ENCODE data around the gene CXXC5. TPM values are rescaled to one million over a fixed set of nuclear protein-coding genes. Genes with fewer than 3 reads are reported as not detected.
A peak's percentile ranks its signal among the peaks of the same experiment; 100 is the strongest.
"Not testable (repeated sequence)": the region's sequence is repeated elsewhere in the genome, so short reads cannot be mapped to it uniquely, and the experiment has no call there.

The CXXC5 gene
- total RNA-seq, 1 experiment from 2014 or later: 46.9 TPM

- peak; percentile 40 for DNase-seq (ENCODE audit: low spot score)
Observed at GRCh38 chr5:139710319-139711066, 62.3 kb downstream of the CXXC5 start.

GRCh38 chr5:139711067-139711905, 63.1 kb downstream of the CXXC5 start:
- peak; percentile 36 for DNase-seq (ENCODE audit: low spot score)

GRCh38 chr5:139711906-139712224, 63.7 kb downstream of the CXXC5 start:
- DNase-seq (ENCODE audit: low spot score): no peak

- DNase-seq (ENCODE audit: low spot score): no peak
Observed at GRCh38 chr5:139712412-139712811, 64.3 kb downstream of the CXXC5 start.

GRCh38 chr5:139713898-139714297, 65.7 kb downstream of the CXXC5 start:
- not testable (repeated sequence) for DNase-seq (ENCODE audit: low spot score)

GRCh38 chr5:139717221-139717620, 69.1 kb downstream of the CXXC5 start:
- DNase-seq (ENCODE audit: low spot score): no peak

- not testable (repeated sequence) for DNase-seq (ENCODE audit: low spot score)
Observed at GRCh38 chr5:139718403-139718802, 70.3 kb downstream of the CXXC5 start.

GRCh38 chr5:139719970-139720369, 71.8 kb downstream of the CXXC5 start:
- DNase-seq (ENCODE audit: low spot score): not testable (repeated sequence)

- no peak for DNase-seq (ENCODE audit: low spot score)
Observed at GRCh38 chr5:139723986-139724587, 75.9 kb downstream of the CXXC5 start.

GRCh38 chr5:139725073-139725830, 77.1 kb downstream of the CXXC5 start:
- peak; percentile 57 for DNase-seq (ENCODE audit: low spot score)

- no peak for DNase-seq (ENCODE audit: low spot score)
Observed at GRCh38 chr5:139726248-139726647, 78.1 kb downstream of the CXXC5 start.

GRCh38 chr5:139727615-139728014, 79.5 kb downstream of the CXXC5 start:
- not testable (repeated sequence) for DNase-seq (ENCODE audit: low spot score)

- DNase-seq (ENCODE audit: low spot score): no peak
Observed at GRCh38 chr5:139731281-139731680, 83.1 kb downstream of the CXXC5 start.

- DNase-seq (ENCODE audit: low spot score): no peak
Observed at GRCh38 chr5:139732019-139732418, 83.9 kb downstream of the CXXC5 start.

GRCh38 chr5:139733010-139733688, 85.0 kb downstream of the CXXC5 start:
- DNase-seq (ENCODE audit: low spot score): no peak

Other genes starting within 250 kb of the CXXC5 start
- gene SPATA24, start 244.3 kb upstream of the CXXC5 start, total RNA-seq (2014; rRNA removed; shearing (Covaris generic)): 3.4 and 5.9 TPM in 2 replicates
- gene DNAJC18, start 208.8 kb upstream of the CXXC5 start, total RNA-seq (2014; rRNA removed; shearing (Covaris generic)): 4.5 and 22.9 TPM in 2 replicates
- 0.10 TPM in 1 of 2 replicates, not detected in the other for gene ECSCR, start 185.6 kb upstream of the CXXC5 start, total RNA-seq (2014; rRNA removed; shearing (Covaris generic))
- not detected in 2 replicates for gene SMIM33, start 177.3 kb upstream of the CXXC5 start, total RNA-seq (2014; rRNA removed; shearing (Covaris generic))
- gene STING1, start 165.6 kb upstream of the CXXC5 start, total RNA-seq (2014; rRNA removed; shearing (Covaris generic)): 14.2 and 15.6 TPM in 2 replicates
- gene UBE2D2, start 87.0 kb upstream of the CXXC5 start, total RNA-seq (2014; rRNA removed; shearing (Covaris generic)): 64.7 and 79.3 TPM in 2 replicates
- 0.04 TPM in 1 of 2 replicates, not detected in the other for gene PSD2, start 147.5 kb downstream of the CXXC5 start, total RNA-seq (2014; rRNA removed; shearing (Covaris generic))

Measured in H4 (cell line).